PC-9 (cell line): ENCODE measurements around the gene PCDHB12. TPM values are rescaled to one million over a fixed set of nuclear protein-coding genes. Genes with fewer than 3 reads are reported as not detected.
"Not testable (repeated sequence)": the region's sequence is repeated elsewhere in the genome, so short reads cannot be mapped to it uniquely, and the experiment has no call there.

Experiments
- BruUV-seq: library from RNA; stranded (reverse); fragments of 400-500 nt; replicated peaks from 2 replicates; lab custom pipeline; 2021; lab: Mats Ljungman, UMichigan
- CTCF ChIA-PET: fragments of 300-600 bp; sonication (Branson Sonifier 250); formaldehyde crosslinking; loops from one replicate; lab custom pipeline; 2022; ENCODE audit warnings: antibody characterized with exemption; lab: Charles Lee
- POLR2A ChIA-PET: fragments of 300-600 bp; sonication (Branson Sonifier 250); formaldehyde crosslinking; loops from one replicate; lab custom pipeline; 2022; ENCODE audit warnings: antibody characterized with exemption; ENCODE audit not compliant: unreplicated experiment; lab: Charles Lee
- DNase-seq, 2 experiments: peaks; one replicate each; pipeline versions ENCODE4 v3.0.0 to v3.0.0-alpha.2; 2015 to 2022; ENCODE audit warnings: mixed read lengths in 1 of 2
- H2AFZ ChIP-seq: fragments of 200-600 bp; sonication (generic); 2 replicates; pipeline ENCODE4 v1.8.1; 2017; ENCODE audit warnings: antibody characterized with exemption
- H3F3A ChIP-seq: fragments of 200-600 bp; sonication (generic); 2 replicates; pipeline ENCODE4 v1.8.1; 2017; ENCODE audit warnings: antibody characterized with exemption, mild to moderate bottlenecking, low read depth; ENCODE audit not compliant: insufficient read depth
- H3K27ac ChIP-seq: fragments of 200-600 bp; sonication (generic); 2 replicates; pipeline ENCODE4 v1.6.1; 2016; ENCODE audit warnings: mixed run types
- H3K27me3 ChIP-seq: fragments of 200-600 bp; sonication (generic); 2 replicates; pipeline ENCODE4 v1.6.1; 2016; ENCODE audit warnings: low read depth, mixed run types; ENCODE audit not compliant: insufficient read depth
- H3K36me3 ChIP-seq: fragments of 200-600 bp; sonication (generic); 2 replicates; pipeline ENCODE4 v1.6.1; 2016; ENCODE audit warnings: low read depth, mixed run types
- H3K4me1 ChIP-seq: fragments of 200-600 bp; sonication (generic); replicated peaks from 2 replicates; pipeline ENCODE4 v1.6.1; 2016; ENCODE audit warnings: mixed run types; ENCODE audit not compliant: insufficient read depth
- H3K4me2 ChIP-seq: fragments of 200-600 bp; sonication (generic); 2 replicates; pipeline ENCODE4 v1.6.1; 2017; ENCODE audit warnings: mixed run types
- H3K4me3 ChIP-seq: fragments of 200-600 bp; sonication (generic); 2 replicates; pipeline ENCODE4 v1.6.1; 2016; ENCODE audit warnings: mixed run types
- H3K79me2 ChIP-seq: fragments of 200-600 bp; sonication (generic); 2 replicates; pipeline ENCODE4 v1.6.1; 2017; ENCODE audit warnings: low read depth, mixed run types
- H3K9me2 ChIP-seq: fragments of 200-600 bp; sonication (generic); 2 replicates; pipeline ENCODE4 v1.8.1; 2017; ENCODE audit warnings: mild to moderate bottlenecking; ENCODE audit not compliant: insufficient read depth
- H3K9me3 ChIP-seq: fragments of 200-600 bp; sonication (generic); 2 replicates; pipeline ENCODE4 v1.8.1; 2016; ENCODE audit warnings: low read depth; ENCODE audit not compliant: insufficient read depth
- H4K20me1 ChIP-seq: fragments of 200-600 bp; sonication (generic); 2 replicates; pipeline ENCODE4 v1.8.1; 2017; ENCODE audit not compliant: insufficient read depth
- CTCF ChIP-seq: fragments of 200-600 bp; sonication (generic); conservative IDR thresholded peaks from 2 replicates; pipeline ENCODE4 v1.6.1; 2017; ENCODE audit warnings: mixed run types, antibody characterized with exemption, mild to moderate bottlenecking, moderate library complexity
- intact Hi-C: fragments of 100-400 bp; cut with micrococcal nuclease; formaldehyde crosslinking; loops from one replicate; pipeline ENCODE4 v1.10.0; 2022; ENCODE audit not compliant: unreplicated experiment
- total RNA-seq: library from RNA; stranded (reverse); gene quantifications from 2 replicates; pipeline ENCODE4 v1.2.3, GENCODE V29; 2021

Gene PCDHB12
- total RNA-seq, 1 experiment from 2014 or later = not detected

- intact Hi-C loops, H3K4me1 ChIP-seq, H3K79me2 ChIP-seq, CTCF ChIA-PET, H2AFZ ChIP-seq, H3K9me3 ChIP-seq, H3K4me3 ChIP-seq, H3K9me2 ChIP-seq, H3F3A ChIP-seq, H3K36me3 ChIP-seq, POLR2A ChIA-PET, H3K27ac ChIP-seq, H4K20me1 ChIP-seq, BruUV-seq, H3K4me2 ChIP-seq, H3K27me3 ChIP-seq: not testable (repeated sequence)
- peak in 1 of 2 experiments; percentile 9 for DNase-seq
- peak; percentile 49 for TF ChIP-seq CTCF
Observed at GRCh38 chr5:141213656-141214339, 5.3 kb downstream of the PCDHB12 start, which contains the start of gene PCDHB13. PCDHB13 (plus strand) TSS chr5:141213919; CDS start chr5:141214124, 205 bp downstream.

DNA sequence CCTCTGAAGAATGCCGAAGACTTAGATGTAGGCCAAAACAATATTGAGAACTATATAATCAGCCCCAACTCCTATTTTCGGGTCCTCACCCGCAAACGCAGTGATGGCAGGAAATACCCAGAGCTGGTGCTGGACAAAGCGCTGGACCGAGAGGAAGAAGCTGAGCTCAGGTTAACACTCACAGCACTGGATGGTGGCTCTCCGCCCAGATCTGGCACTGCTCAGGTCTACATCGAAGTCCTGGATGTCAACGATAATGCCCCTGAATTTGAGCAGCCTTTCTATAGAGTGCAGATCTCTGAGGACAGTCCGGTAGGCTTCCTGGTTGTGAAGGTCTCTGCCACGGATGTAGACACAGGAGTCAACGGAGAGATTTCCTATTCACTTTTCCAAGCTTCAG is 6.1 kb downstream of the PCDHB12 start:
- BruUV-seq, H3K27ac ChIP-seq, H3K4me1 ChIP-seq, DNase-seq, intact Hi-C loops, CTCF ChIA-PET, H2AFZ ChIP-seq, H3K36me3 ChIP-seq, H3K4me3 ChIP-seq, H3F3A ChIP-seq, H3K27me3 ChIP-seq, POLR2A ChIA-PET, H3K9me2 ChIP-seq, H3K4me2 ChIP-seq, H4K20me1 ChIP-seq, H3K79me2 ChIP-seq, H3K9me3 ChIP-seq: not testable (repeated sequence)

- H4K20me1 ChIP-seq, BruUV-seq, H3K27ac ChIP-seq, POLR2A ChIA-PET, H3F3A ChIP-seq, DNase-seq, H3K36me3 ChIP-seq, intact Hi-C loops, H3K9me2 ChIP-seq, H3K27me3 ChIP-seq, H3K79me2 ChIP-seq, CTCF ChIA-PET, H2AFZ ChIP-seq, H3K9me3 ChIP-seq, H3K4me1 ChIP-seq, H3K4me2 ChIP-seq, H3K4me3 ChIP-seq: not testable (repeated sequence)
Observed at GRCh38 chr5:141215504-141215903, 7.0 kb downstream of the PCDHB12 start.

GRCh38 chr5:141216035-141216434 is 7.5 kb downstream of the PCDHB12 start:
- H3K27ac ChIP-seq, H3F3A ChIP-seq, intact Hi-C loops, H3K4me3 ChIP-seq, H4K20me1 ChIP-seq, H3K9me3 ChIP-seq, BruUV-seq, H3K4me2 ChIP-seq, H3K79me2 ChIP-seq, CTCF ChIA-PET, H2AFZ ChIP-seq, DNase-seq, POLR2A ChIA-PET, H3K36me3 ChIP-seq, H3K9me2 ChIP-seq, H3K27me3 ChIP-seq, H3K4me1 ChIP-seq: not testable (repeated sequence)
